ENCODE results near the gene MRNIP. TPM values are rescaled to one million over a fixed set of nuclear protein-coding genes. Genes with fewer than 3 reads are reported as not detected.

MRNIP gene
- polyA plus RNA-seq, 4 donors: 11.3 to 39.3 (median 20.7) TPM

GRCh38 chr5:179854356-179854755, 4.3 kb downstream of the MRNIP start:
- no peaks in the 10 kb centered on the region for H3K27me3 ChIP-seq (ENCODE audit: control insufficient read depth in 3 of 3, insufficient read depth in 3 of 3, low read length in 3 of 3)
- H3K36me3 ChIP-seq (ENCODE audit: control insufficient read depth in 3 of 3, insufficient read depth in 2 of 3, low read depth in 1 of 3, low read length in 3 of 3): peaks cover 0 to 45% (median 9%) of the 10 kb centered on the region in 3 donors
- H3K4me3 ChIP-seq (ENCODE audit: low read depth in 1 of 3, low read length in 3 of 3): no peak overlapping the region
- DNase-seq (no peak), FAIRE-seq (no peak)
- 92 to 98% (median 93%) methylated on average over 8 of the region's 8 CpGs for WGBS, 3 donors
- H3K4me1 ChIP-seq (ENCODE audit: control insufficient read depth in 3 of 3, insufficient read depth in 2 of 3, low read depth in 1 of 3, low read length in 2 of 3): no peaks in the 10 kb centered on the region
- no peaks in the 10 kb centered on the region for H3K9me3 ChIP-seq (ENCODE audit: control insufficient read depth in 2 of 2, insufficient read depth in 1 of 2, low read depth in 1 of 2, low read length in 1 of 2)
- H3K27ac ChIP-seq (ENCODE audit: low read depth in 1 of 3, low read length in 2 of 3): no peak overlapping the region

GRCh38 chr5:179852993-179853547, 5.5 kb downstream of the MRNIP start:
- no peak for FAIRE-seq

GRCh38 chr5:179841621-179842020, 17.0 kb downstream of the MRNIP start:
- peaks cover 0 to 4% of the 10 kb centered on the region in 2 donors for H3K9me3 ChIP-seq (ENCODE audit: control insufficient read depth in 2 of 2, insufficient read depth in 1 of 2, low read depth in 1 of 2, low read length in 1 of 2)
- H3K4me1 ChIP-seq (ENCODE audit: control insufficient read depth in 3 of 3, insufficient read depth in 2 of 3, low read depth in 1 of 3, low read length in 2 of 3): peaks cover 0 to under 1% (median under 1%) of the 10 kb centered on the region in 3 donors
- no peak for FAIRE-seq
- H3K4me3 ChIP-seq (ENCODE audit: low read depth in 1 of 3, low read length in 3 of 3): no peak overlapping the region
- H3K27ac ChIP-seq (ENCODE audit: low read depth in 1 of 3, low read length in 2 of 3): no peak overlapping the region
- DNase-seq: no peak
- no peaks in the 10 kb centered on the region for H3K27me3 ChIP-seq (ENCODE audit: control insufficient read depth in 3 of 3, insufficient read depth in 3 of 3, low read length in 3 of 3)
- H3K36me3 ChIP-seq (ENCODE audit: control insufficient read depth in 3 of 3, insufficient read depth in 2 of 3, low read depth in 1 of 3, low read length in 3 of 3): peaks cover 7 to 77% (median 13%) of the 10 kb centered on the region in 3 donors
- WGBS, 3 donors: 89 to 94% (median 93%) methylated on average over 9 of the region's 9 CpGs

More at GRCh38 chr5:179852993-179853547, 5.5 kb downstream of the MRNIP start:
- no peak overlapping the region for H3K27ac ChIP-seq (ENCODE audit: low read depth in 1 of 3, low read length in 2 of 3)
- H3K9me3 ChIP-seq (ENCODE audit: control insufficient read depth in 2 of 2, insufficient read depth in 1 of 2, low read depth in 1 of 2, low read length in 1 of 2): no peaks in the 10 kb centered on the region
- H3K27me3 ChIP-seq (ENCODE audit: control insufficient read depth in 3 of 3, insufficient read depth in 3 of 3, low read length in 3 of 3): no peaks in the 10 kb centered on the region
- WGBS, 3 donors: 81 to 84% (median 82%) methylated on average over 8 of the region's 8 CpGs
- no peak for DNase-seq
- peaks cover 0 to 47% (median 9%) of the 10 kb centered on the region in 3 donors for H3K36me3 ChIP-seq (ENCODE audit: control insufficient read depth in 3 of 3, insufficient read depth in 2 of 3, low read depth in 1 of 3, low read length in 3 of 3)
- no peaks in the 10 kb centered on the region for H3K4me1 ChIP-seq (ENCODE audit: control insufficient read depth in 3 of 3, insufficient read depth in 2 of 3, low read depth in 1 of 3, low read length in 2 of 3)
- H3K4me3 ChIP-seq (ENCODE audit: low read depth in 1 of 3, low read length in 3 of 3): no peak overlapping the region

- WGBS, 3 donors: 89 to 92% (median 91%) methylated on average over 17 of the region's 17 CpGs
- H3K27ac ChIP-seq (ENCODE audit: low read depth in 1 of 3, low read length in 2 of 3): no peak overlapping the region
- peaks cover 13 to 77% (median 15%) of the 10 kb centered on the region in 3 donors for H3K36me3 ChIP-seq (ENCODE audit: control insufficient read depth in 3 of 3, insufficient read depth in 2 of 3, low read depth in 1 of 3, low read length in 3 of 3)
These were observed 17.9 kb downstream of the MRNIP start for GRCh38 chr5:179840766-179841165.

GRCh38 chr5:179840321-179840720, 18.3 kb downstream of the MRNIP start:
- Histone ChIP-seq H3K4me3 (ENCODE audit: low read depth in 1 of 3, low read length in 3 of 3) (no peak overlapping the region), H3K27ac (ENCODE audit: low read depth in 1 of 3, low read length in 2 of 3) (no peak overlapping the region), H3K36me3 (ENCODE audit: control insufficient read depth in 3 of 3, insufficient read depth in 2 of 3, low read depth in 1 of 3, low read length in 3 of 3) (peaks cover 13 to 75% (median 15%) of the 10 kb centered on the region in 3 donors), H3K9me3 (ENCODE audit: control insufficient read depth in 2 of 2, insufficient read depth in 1 of 2, low read depth in 1 of 2, low read length in 1 of 2) (peaks cover 0 to 4% of the 10 kb centered on the region in 2 donors), H3K27me3 (ENCODE audit: control insufficient read depth in 3 of 3, insufficient read depth in 3 of 3, low read length in 3 of 3) (no peaks in the 10 kb centered on the region), H3K4me1 (ENCODE audit: control insufficient read depth in 3 of 3, insufficient read depth in 2 of 3, low read depth in 1 of 3, low read length in 2 of 3) (peaks cover 0 to 3% (median 2%) of the 10 kb centered on the region in 3 donors)
- DNase-seq (no peak), FAIRE-seq (no peak)
- 85 to 90% (median 88%) methylated on average over 11 of the region's 11 CpGs for WGBS, 3 donors

More at GRCh38 chr5:179840766-179841165, 17.9 kb downstream of the MRNIP start:
- no peak for FAIRE-seq
- Histone ChIP-seq H3K4me3 (ENCODE audit: low read depth in 1 of 3, low read length in 3 of 3) (no peak overlapping the region), H3K9me3 (ENCODE audit: control insufficient read depth in 2 of 2, insufficient read depth in 1 of 2, low read depth in 1 of 2, low read length in 1 of 2) (peaks cover 0 to 4% of the 10 kb centered on the region in 2 donors), H3K4me1 (ENCODE audit: control insufficient read depth in 3 of 3, insufficient read depth in 2 of 3, low read depth in 1 of 3, low read length in 2 of 3) (peaks cover 0 to 3% (median 2%) of the 10 kb centered on the region in 3 donors), H3K27me3 (ENCODE audit: control insufficient read depth in 3 of 3, insufficient read depth in 3 of 3, low read length in 3 of 3) (no peaks in the 10 kb centered on the region)
- no peak for DNase-seq

- DNase-seq (no peak), FAIRE-seq (no peak)
- H3K9me3 ChIP-seq (ENCODE audit: control insufficient read depth in 2 of 2, insufficient read depth in 1 of 2, low read depth in 1 of 2, low read length in 1 of 2): peaks cover 0 to 4% of the 10 kb centered on the region in 2 donors
- H3K4me1 ChIP-seq (ENCODE audit: control insufficient read depth in 3 of 3, insufficient read depth in 2 of 3, low read depth in 1 of 3, low read length in 2 of 3): peaks cover 0 to 3% (median 2%) of the 10 kb centered on the region in 3 donors
- H3K36me3 ChIP-seq (ENCODE audit: control insufficient read depth in 3 of 3, insufficient read depth in 2 of 3, low read depth in 1 of 3, low read length in 3 of 3): peaks cover 13 to 75% (median 15%) of the 10 kb centered on the region in 3 donors
- no peak overlapping the region for H3K4me3 ChIP-seq (ENCODE audit: low read depth in 1 of 3, low read length in 3 of 3)
- H3K27me3 ChIP-seq (ENCODE audit: control insufficient read depth in 3 of 3, insufficient read depth in 3 of 3, low read length in 3 of 3): no peaks in the 10 kb centered on the region
- no peak overlapping the region for H3K27ac ChIP-seq (ENCODE audit: low read depth in 1 of 3, low read length in 2 of 3)
- 79 to 82% (median 81%) methylated on average over 16 of the region's 16 CpGs for WGBS, 3 donors
These were observed 19.0 kb downstream of the MRNIP start for GRCh38 chr5:179839328-179840256.

- Histone ChIP-seq H3K36me3 (ENCODE audit: control insufficient read depth in 3 of 3, insufficient read depth in 2 of 3, low read depth in 1 of 3, low read length in 3 of 3) (peaks cover 28 to 83% (median 29%) of the 10 kb centered on the region in 3 donors), H3K27me3 (ENCODE audit: control insufficient read depth in 3 of 3, insufficient read depth in 3 of 3, low read length in 3 of 3) (no peaks in the 10 kb centered on the region), H3K27ac (ENCODE audit: low read depth in 1 of 3, low read length in 2 of 3) (peak overlapping the region in 2 of 3 donors; percentile 38 to 87), H3K4me3 (ENCODE audit: low read depth in 1 of 3, low read length in 3 of 3) (no peak overlapping the region), H3K4me1 (ENCODE audit: control insufficient read depth in 3 of 3, insufficient read depth in 2 of 3, low read depth in 1 of 3, low read length in 2 of 3) (peaks cover 0 to 3% (median 2%) of the 10 kb centered on the region in 3 donors), H3K9me3 (ENCODE audit: control insufficient read depth in 2 of 2, insufficient read depth in 1 of 2, low read depth in 1 of 2, low read length in 1 of 2) (no peaks in the 10 kb centered on the region)
- DNase-seq: no peak
- FAIRE-seq: no peak
- 70 to 80% (median 71%) methylated on average over 15 of the region's 15 CpGs for WGBS, 3 donors
These were observed 21.3 kb downstream of the MRNIP start for GRCh38 chr5:179837076-179838011.

Measured in small intestine (tissue), 7 donors.